ENCODE measurements around the gene OR2A5. TPM values are rescaled to one million over a fixed set of nuclear protein-coding genes. Genes with fewer than 3 reads are reported as not detected.
A peak's percentile ranks its signal among the peaks of the same experiment; 100 is the strongest.
"Not testable (repeated sequence)": the region's sequence is repeated elsewhere in the genome, so short reads cannot be mapped to it uniquely, and the experiment has no call there.

Gene OR2A5, protein sequence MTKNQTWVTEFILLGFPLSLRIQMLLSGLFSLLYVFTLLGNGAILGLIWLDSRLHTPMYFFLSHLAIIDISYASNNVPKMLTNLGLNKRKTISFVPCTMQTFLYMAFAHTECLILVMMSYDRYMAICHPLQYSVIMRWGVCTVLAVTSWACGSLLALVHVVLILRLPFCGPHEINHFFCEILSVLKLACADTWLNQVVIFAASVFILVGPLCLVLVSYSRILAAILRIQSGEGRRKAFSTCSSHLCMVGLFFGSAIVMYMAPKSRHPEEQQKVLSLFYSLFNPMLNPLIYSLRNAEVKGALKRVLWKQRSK
- total RNA-seq (2014; rRNA removed; shearing (Covaris generic)), result not detected in 2 replicates

DNA sequence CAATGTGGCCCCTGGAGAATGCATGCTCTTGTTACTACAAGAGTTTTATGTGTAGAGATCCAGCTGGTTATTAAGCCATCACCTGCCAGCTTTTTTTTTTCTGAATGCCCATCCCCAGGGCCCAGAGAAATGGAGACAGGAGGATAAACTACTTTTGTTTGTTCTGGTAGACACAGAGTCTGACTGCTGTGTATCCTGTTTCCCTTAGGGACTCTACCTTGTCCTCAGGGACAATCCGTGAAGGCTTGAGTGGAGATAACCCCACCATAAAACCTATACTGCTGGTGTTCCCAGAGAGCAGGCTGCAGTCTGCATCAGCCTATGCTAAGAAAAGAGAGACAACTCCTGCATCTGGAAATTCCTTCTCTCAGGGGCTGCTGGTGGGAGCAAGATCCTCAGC lies at the start of gene OR2A5:
OR2A5 (plus strand) TSS at position 301 of the 400 bp plus-strand sequence. CDS start 1,454 bp downstream, outside the sequence.
- DNase-seq (ENCODE audit: low spot score), result no peak

DNA sequence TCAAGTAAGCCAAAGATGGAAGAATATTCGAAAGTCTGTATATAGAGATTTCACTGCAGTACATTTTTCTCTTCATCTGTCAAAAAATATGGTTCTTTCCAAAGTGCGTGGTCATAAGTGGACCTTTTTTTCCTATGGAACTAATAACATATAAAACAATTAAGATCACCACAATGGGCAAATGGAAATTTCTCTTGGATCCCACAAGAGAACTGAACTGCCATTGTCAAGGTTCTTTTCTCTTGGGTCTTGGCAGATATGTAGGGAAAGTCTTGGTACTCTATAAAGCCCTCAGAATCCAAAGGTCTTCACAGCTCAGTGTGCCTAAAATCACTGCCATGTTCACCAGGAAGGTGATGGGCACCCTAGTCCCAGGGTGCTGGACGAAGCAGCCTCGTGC lies 48.7 kb upstream of the OR2A5 start, which contains the start of gene OR6B1:
OR6B1 (plus strand) TSS at position 301 of the 400 bp plus-strand sequence. CDS start 3,677 bp downstream, outside the sequence.
- no peak for DNase-seq (ENCODE audit: low spot score)

DNA sequence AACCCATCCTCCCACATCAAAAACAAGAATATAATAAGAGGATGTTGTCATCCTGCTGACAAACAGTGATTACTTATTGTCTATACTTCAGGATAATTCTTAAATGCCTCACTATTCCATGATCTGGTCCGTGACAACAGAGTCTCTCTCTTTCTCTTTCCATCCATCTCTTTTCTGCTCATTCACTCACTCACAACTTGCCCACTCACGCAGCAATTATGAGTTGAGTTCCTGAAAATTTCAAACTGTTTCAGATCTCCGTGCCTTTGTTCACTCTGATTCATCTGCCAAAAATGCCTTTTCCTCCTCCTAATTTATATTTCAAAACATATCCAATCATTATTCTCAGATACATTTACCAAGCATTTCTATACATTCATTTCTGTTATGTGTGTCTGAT lies 47.2 kb upstream of the OR2A5 start:
- DNase-seq (ENCODE audit: low spot score), result no peak

DNA sequence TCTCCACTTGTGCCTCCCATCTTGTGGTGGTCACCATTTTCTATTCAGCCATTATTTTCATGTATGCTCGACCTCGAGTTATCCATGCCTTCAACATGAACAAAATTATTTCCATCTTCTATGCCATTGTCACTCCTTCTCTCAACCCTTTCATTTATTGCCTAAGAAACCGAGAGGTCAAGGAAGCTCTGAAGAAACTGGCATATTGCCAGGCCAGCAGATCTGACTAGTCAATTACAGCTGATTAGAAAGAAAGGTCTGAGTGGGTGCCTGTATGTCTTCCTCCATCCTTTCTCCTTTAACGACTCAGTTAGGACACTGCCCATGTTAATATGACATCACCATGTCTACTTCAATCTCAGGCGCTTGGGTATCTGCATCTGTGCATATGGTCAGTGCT lies 44.0 kb upstream of the OR2A5 start:
- no peak for DNase-seq (ENCODE audit: low spot score)

DNA sequence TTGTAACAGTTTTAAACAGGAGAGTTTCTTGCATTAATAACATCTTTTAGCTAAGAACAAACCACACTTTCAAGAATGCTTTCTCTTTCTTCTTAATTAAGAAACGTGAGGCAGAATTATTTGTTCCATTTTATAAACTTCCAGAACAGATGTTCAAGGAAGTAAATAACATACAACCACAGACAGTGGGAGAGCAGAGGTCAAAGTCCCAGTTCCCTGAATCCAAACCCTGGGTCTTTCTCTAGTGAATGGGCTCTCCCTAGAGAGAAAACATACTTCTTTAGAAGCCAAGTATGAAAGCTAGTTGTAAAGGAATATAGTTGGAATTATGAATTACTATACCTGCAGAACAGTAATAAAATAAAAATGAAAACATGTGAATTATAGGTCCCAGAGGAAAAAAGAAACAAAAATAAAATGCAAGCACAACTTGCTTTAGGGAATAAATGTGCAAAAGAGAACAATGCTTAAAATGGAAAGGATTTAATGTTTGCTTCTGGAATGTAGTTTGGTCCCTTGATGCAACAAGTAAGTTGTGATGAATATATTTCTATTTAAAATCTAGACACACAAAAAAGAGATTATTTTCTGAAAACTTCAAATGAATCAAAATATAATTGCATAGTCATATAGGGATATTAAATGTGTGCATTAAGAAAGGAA lies 42.6 kb upstream of the OR2A5 start:
- no peak for DNase-seq (ENCODE audit: low spot score)

DNA sequence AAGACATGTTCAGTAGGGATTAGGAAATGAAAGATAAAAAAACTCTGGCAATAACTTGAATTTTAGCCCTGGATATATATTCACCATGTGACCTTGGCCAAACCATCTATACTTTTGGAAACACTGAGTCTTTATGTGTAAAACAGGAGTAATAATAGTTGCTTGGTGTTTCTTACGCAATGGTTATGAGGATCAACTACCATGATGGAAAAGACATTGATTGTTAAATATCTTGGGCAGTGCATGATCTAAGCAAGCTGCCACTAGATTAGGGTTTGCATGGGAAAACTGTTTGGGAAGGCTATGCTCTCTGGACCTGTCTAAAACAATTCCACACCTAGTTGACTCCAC lies 42.1 kb upstream of the OR2A5 start:
- no peak for DNase-seq (ENCODE audit: low spot score)

DNA sequence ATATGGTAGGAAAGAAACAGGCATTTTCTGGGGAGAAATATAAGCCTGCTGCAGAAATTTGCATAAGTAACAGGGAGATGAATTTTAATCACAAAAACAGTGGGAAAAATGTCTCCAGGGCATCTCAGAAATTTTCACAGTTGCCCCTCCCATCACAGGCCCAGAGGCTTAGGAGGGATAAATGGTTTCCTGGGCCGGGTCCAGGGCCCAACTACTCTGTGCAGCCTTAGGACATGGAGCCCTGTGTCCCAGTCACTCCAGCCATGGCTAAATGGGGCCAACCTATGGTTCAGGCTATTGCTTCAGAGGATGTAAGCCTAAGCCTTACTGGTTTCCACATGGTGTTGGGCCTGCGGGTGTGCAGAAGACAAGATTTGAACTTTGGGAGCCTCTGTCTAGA lies 39.4 kb upstream of the OR2A5 start:
- DNase-seq (ENCODE audit: low spot score), result no peak

DNA sequence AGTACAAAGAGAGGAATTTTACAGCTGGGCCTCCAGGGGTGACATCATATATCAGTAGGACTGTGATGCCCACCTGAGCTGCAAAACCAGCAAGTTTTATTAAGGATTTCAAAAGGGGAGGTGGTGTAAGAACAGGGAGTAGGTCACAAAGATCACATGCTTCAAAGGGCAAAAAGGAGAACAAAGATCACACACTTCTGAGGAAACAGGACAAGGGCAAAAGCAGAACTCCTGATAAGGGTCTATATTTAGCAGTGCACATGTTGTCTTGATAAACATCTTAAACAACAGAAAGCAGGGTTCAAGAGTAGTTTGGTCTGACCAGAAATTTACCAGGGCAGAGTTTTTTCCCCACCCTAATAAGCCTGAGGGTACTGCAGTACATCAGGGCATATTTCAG lies 38.7 kb upstream of the OR2A5 start:
- DNase-seq (ENCODE audit: low spot score), result not testable (repeated sequence)

DNA sequence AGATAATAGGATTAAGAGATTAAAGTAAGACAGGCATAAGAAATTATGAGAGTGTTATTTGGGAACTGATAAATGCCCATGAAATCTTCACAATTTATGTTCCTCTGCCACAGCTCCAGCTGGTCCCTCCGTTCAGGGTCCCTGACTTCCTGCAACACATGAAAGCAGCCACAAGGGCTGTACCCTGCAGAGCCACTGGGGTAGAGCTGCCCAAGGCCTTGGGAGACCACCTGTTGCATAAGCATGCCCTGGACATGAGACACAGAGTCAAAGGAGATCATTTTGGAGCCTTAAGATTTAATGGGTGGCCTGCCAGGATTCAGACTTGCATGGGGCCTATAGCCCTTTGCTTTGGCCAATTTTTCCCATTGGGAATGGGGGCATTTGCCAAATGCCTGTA lies 37.9 kb upstream of the OR2A5 start:
- not testable (repeated sequence) for DNase-seq (ENCODE audit: low spot score)

DNA sequence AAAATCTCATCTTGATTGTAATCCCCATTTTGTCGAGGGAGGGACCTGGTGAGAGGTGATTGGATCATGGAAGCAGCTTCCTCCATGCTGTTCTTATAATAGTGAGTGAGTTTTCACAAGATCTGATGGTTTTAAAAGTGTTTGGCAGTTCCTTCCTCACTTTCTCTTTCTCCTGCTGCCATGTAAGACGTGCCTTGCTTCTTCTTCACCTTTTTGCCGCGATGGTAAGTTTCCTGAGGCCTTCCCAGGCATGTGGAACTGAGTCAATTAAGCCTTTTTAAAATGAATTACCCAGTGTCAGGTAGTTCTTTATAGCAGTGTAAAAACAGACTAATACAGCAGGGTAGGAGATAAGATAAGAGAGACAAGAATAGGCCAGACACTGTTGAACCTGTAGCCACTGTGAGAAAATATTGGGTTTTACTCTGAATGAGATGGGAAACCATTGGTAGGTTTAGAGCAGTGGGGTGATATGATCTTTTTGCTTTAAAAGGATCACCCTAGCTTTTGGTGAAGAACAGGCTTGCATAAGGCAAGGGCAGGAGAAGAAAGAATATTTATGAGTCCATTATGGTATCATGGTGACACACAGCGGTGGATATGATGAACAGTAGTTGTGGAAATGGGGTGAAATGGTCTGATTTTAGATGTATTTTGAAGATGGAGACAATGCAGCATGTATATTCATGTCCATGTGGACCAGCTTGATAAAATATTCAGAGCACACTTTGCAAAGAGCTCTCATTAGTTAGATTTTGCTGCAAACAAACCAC lies 37.1 kb upstream of the OR2A5 start:
- DNase-seq (ENCODE audit: low spot score), result peak; percentile 4

DNA sequence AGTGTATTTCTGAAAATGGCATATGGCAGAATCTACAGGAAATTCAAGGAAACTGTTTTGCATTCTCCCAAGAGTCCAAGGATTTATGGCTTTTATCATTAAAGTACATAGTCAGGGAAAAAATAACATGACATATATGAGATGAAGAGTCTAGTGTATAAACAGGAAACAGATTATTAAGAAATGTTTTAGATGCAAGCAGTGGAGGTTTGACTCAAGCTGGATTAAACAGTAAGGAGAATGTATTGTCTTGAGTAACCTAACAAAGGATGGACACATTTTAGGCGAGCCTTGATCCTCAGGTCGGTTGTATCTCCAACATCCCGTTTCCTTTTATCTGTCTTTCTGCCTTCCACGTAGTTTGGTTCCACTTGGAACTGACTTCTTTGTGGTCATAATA lies 30.7 kb upstream of the OR2A5 start:
- DNase-seq (ENCODE audit: low spot score), result no peak

DNA sequence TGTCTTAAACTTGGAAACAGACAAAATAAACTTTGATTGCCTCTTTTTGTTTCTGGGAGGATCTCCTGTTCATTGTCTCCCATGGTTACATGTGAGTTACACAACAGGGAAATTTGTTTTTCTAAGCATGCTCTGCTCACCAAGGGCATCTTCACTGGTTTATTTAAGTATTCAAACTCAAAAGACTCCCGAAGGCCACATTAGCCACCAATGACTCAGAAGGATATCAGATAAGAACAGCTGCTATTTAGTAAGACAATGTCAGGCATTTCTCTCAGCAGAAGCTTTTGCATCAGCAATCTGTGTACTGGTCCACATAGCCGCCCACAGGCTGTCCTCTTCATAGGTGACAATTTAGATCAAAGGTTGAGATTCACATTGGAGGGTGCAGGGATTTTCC lies 29.3 kb upstream of the OR2A5 start:
- DNase-seq (ENCODE audit: low spot score), result peak; percentile 76

DNA sequence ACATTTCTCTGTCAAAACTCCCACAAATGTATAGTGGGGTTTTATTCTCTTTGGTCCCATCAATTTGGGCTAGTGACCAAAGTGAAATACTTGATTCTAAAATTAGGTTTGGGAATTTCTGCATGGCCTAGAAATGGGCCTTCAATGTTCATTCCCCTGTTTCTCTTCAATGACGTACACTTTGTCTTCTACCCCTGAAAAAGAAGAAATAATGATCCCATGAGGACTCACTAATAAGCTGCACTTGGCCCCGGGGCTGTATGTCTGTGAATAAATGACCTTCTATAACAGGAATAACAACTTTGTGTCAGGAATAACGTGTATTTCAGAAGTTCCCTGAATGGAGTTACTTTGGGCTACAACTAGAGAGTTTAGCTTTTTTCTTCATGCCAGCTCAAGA lies 28.4 kb upstream of the OR2A5 start:
- no peak for DNase-seq (ENCODE audit: low spot score)

DNA sequence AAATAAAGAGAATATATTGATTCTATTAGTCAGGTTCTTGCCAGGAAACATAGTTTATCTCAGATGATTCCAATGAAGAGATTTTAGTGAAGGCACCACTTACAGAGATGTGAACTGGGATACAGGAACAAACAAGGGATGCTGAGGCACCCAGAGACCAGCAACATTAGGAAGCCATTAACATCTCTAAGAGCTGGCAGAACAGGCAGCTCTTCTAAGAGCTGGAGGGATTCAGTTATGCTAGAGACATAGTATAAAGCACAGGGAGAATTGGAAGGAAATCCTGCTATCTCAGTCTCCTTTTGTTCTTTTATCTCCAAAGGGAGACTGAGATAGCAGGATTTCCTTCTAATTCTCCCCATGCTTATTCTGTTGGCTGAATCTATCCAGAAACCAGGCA lies 26.6 kb upstream of the OR2A5 start:
- no peak for DNase-seq (ENCODE audit: low spot score)

DNA sequence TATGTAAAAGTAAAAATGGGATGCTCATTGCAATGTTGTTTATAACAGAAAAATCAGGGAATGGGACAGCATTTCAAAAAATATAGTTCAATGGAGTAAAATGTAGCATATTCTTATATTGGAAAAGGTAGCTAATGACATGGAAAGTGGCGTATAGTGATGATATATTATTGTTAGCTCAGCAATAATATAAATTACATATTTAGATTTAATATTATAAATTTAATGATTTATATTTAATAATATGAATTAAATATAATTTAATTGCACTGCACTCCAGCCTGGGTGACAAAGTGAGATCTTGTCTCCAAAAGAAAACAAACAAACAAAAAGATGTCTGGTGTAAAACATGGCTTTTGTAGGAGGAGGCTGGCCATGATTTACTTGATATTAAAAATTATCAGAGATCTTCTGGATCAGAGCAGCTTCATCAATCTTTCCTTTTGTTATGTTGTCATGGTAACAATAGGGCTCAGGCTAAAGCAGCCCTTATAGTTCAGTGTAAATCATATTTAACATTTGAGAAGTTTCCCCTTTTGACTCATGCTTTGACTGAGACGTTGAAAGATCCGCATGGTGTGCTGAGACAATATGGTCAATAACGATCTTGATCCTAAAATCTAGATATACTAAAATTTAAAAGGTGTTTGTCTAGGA lies 25.4 kb upstream of the OR2A5 start:
- no peak for DNase-seq (ENCODE audit: low spot score)

DNA sequence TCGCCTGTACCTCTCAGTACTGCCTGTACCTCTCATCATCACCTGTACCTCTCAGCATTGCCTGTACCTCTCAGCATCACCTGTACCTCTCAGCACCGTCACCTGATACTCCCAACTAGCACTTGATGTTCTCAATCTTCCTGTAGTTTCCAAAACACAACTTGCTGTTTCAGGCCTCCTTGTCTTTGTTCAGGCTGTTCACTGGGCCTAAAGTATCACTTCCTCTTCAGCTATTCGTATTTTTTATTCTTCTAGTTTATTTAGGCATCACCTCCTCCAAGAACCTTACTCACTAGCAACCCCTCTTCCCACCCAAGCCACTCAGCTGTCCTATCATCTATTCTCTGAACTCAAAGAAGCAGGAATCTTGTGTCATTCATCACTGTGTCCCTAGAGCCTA lies 24.5 kb upstream of the OR2A5 start:
- no peak for DNase-seq (ENCODE audit: low spot score)

DNA sequence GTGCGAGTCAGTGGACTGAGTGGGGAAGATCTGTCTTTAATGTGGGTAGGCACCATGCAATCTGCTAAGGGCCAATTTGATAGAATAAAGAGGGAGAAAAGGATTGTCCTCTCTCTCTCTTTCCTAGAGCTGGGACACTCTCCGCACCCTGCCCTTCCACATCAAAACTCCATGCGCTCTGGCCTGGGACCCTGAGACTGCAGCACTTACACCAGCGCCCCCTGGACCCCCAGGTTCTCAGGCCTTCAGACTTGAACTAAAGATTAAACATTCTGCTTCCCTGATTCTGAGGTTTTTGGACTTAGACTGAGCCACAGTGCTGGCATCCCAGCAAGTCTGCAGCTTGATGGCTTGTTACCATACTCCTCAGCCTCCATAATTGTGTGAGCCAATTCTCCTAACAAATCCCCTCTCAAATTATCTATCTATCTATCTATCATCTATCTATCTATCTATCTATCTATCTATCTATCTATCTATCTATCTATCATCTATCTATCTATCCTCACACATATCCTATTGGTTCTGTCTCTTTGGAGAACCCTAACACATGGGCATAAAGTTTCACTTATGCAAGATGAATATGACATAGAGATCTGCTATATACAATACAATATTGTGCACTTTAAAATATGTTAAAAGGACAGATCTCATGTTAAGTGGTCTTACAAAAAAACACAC lies 22.4 kb upstream of the OR2A5 start:
- DNase-seq (ENCODE audit: low spot score), result no peak

DNA sequence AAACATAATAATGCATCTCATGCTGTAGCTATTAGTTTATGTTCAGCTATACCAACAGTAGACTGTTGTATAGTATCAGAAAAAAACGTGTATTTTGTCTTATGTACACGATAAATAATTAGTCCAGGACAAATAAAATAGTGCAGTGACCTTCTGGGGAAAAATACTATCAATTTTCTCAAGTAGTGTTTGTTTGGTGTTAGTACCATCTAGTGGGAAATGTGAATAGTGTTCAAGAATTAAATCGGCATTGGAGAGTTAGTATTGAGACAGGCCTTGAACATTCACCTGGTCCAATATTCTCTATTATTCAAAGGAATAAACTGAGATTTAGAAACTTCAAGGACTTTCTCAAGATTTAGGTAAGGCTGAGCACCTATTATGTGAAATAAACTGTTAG lies 21.7 kb upstream of the OR2A5 start:
- peak; percentile 13 for DNase-seq (ENCODE audit: low spot score)

DNA sequence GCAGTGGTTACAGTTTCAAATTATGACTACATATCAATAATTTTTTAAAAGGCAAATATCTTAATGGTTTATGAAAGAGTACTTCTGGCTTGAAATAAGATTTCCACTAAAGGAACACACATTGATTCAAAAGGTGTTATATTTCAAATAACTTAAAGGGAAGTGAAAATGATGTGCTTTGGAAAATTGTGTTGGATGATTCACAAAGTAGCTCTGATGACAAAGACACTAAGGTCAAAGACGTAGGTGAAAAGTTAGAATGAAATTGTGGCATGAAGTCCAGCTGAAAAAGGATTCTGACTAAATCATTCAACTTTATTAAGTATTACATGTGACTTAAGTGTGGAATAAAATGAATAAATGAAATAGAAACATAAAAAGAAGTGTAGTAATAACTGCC lies 20.8 kb upstream of the OR2A5 start:
- no peak for DNase-seq (ENCODE audit: low spot score)

DNA sequence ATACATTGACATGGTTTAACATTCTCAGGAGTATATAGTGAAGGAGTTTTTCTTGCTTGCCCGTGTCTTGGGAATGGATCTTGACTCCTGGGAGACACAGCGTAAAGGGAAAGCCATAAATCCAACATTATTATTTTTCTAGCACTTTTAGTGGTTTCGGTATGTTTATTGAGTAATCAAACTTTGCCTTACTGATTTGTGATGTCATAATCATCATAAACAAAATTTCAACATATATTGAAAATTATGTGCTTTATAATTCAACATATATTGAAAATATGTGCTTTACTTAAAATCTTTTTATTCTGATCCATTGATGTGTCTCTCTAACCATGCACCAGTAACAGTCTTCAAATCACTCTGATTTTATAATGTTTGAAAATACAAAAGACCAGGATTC lies 20.2 kb upstream of the OR2A5 start:
- no peak for DNase-seq (ENCODE audit: low spot score)

DNA sequence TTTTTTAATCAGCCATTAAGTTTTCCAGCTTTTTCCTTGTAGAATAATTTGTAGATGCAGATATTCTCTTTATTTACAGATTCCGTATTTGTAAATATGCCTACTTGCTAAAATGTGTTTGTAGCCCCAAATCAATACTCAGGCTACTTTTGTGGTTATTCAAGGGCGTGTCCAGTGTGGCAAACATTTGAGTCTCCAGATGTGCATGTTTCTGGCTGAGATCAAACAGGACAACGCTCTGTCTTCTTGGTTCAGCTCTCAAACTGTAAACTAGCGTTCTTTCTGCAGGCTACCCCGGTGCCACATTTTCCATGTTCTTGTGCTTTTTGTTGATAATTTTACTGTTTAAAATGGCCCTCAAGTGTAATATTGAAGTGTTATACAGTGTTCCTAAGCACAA lies 16.2 kb upstream of the OR2A5 start:
- no peak for DNase-seq (ENCODE audit: low spot score)
